Panc1 (cell line): Measurements from ENCODE around the gene AACS.

ENCODE experiments used
- POLR2AphosphoS5 ChIP-seq: IDR thresholded peaks from 2 replicates; pipeline ENCODE4 v1.6.1; 2012; ENCODE audit warnings: mild to moderate bottlenecking, low read depth, low read length, moderate library complexity
- TF ChIP-seq, protein P1 (sequence below): fragments of 450-650 bp; IDR thresholded peaks from 2 replicates; pipeline ENCODE4 v1.5.1; 2017; ENCODE audit warnings: mild to moderate bottlenecking
- TF ChIP-seq, protein P2 (sequence below), 2 experiments: IDR thresholded peaks; 2 replicates each; pipeline ENCODE4 v1.6.1; 2011 to 2012; ENCODE audit warnings: low read depth in 2 of 2, control low read depth in 1 of 2, low read length in 1 of 2, mild to moderate bottlenecking in 1 of 2, moderate library complexity in 1 of 2; ENCODE audit not compliant: insufficient read depth in 1 of 2

DNA sequence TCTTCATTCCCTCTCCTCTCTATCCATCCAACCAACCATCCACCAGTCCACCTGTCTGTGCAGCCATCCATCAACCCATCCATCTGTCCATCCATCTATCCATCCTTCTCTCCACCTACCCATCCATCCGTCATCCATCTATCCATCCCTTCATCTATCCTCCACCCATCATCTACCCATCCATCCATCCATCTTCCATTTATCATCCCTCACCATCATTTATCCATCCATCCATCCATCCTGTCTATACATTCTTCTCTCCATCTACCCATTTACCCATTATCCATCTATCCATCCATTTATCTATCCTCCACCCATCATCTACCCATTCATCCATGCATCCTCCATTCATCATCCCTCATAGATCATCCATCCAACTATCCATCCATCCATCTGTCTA, 24.4 kb downstream of the AACS start:
- TF ChIP-seq, protein P1, sequence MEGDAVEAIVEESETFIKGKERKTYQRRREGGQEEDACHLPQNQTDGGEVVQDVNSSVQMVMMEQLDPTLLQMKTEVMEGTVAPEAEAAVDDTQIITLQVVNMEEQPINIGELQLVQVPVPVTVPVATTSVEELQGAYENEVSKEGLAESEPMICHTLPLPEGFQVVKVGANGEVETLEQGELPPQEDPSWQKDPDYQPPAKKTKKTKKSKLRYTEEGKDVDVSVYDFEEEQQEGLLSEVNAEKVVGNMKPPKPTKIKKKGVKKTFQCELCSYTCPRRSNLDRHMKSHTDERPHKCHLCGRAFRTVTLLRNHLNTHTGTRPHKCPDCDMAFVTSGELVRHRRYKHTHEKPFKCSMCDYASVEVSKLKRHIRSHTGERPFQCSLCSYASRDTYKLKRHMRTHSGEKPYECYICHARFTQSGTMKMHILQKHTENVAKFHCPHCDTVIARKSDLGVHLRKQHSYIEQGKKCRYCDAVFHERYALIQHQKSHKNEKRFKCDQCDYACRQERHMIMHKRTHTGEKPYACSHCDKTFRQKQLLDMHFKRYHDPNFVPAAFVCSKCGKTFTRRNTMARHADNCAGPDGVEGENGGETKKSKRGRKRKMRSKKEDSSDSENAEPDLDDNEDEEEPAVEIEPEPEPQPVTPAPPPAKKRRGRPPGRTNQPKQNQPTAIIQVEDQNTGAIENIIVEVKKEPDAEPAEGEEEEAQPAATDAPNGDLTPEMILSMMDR, result no peak
- no peak for TF ChIP-seq POLR2AphosphoS5
- TF ChIP-seq, protein P2, sequence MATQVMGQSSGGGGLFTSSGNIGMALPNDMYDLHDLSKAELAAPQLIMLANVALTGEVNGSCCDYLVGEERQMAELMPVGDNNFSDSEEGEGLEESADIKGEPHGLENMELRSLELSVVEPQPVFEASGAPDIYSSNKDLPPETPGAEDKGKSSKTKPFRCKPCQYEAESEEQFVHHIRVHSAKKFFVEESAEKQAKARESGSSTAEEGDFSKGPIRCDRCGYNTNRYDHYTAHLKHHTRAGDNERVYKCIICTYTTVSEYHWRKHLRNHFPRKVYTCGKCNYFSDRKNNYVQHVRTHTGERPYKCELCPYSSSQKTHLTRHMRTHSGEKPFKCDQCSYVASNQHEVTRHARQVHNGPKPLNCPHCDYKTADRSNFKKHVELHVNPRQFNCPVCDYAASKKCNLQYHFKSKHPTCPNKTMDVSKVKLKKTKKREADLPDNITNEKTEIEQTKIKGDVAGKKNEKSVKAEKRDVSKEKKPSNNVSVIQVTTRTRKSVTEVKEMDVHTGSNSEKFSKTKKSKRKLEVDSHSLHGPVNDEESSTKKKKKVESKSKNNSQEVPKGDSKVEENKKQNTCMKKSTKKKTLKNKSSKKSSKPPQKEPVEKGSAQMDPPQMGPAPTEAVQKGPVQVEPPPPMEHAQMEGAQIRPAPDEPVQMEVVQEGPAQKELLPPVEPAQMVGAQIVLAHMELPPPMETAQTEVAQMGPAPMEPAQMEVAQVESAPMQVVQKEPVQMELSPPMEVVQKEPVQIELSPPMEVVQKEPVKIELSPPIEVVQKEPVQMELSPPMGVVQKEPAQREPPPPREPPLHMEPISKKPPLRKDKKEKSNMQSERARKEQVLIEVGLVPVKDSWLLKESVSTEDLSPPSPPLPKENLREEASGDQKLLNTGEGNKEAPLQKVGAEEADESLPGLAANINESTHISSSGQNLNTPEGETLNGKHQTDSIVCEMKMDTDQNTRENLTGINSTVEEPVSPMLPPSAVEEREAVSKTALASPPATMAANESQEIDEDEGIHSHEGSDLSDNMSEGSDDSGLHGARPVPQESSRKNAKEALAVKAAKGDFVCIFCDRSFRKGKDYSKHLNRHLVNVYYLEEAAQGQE (IDR thresholded peaks at IDR 0.05; ENCODE audit: insufficient read depth in 1 of 2, low read depth in 2 of 2, low read length in 1 of 2), result no peak
